HL-60 (cell line): ENCODE results near the gene SERPINE1.

Experiments
- DNase-seq, 2 experiments: peaks; one replicate each; pipeline ENCODE4 v3.0.0-alpha.2; 2010 to 2020; ENCODE audit warnings: low read depth in 1 of 2, low spot score in 1 of 2
- H3K27ac ChIP-seq: fragments of 250-450 bp; sonication (Bioruptor Pico); replicated peaks from 2 replicates; pipeline ENCODE4 v1.5.1; 2020; ENCODE audit warnings: mild to moderate bottlenecking, moderate library complexity
- H3K27me3 ChIP-seq: fragments of 250-450 bp; sonication (Bioruptor Pico); 2 replicates; pipeline ENCODE4 v1.5.1; 2021; ENCODE audit warnings: mild to moderate bottlenecking, moderate library complexity; ENCODE audit not compliant: insufficient read depth, poor library complexity, severe bottlenecking
- H3K4me3 ChIP-seq: replicated peaks from 2 replicates; pipeline ENCODE4 v1.5.1; 2011; ENCODE audit warnings: mild to moderate bottlenecking, control low read depth, low read length; ENCODE audit not compliant: insufficient read depth
- GABPA ChIP-seq: IDR thresholded peaks from 2 replicates; pipeline ENCODE4 v1.6.1; 2012; ENCODE audit warnings: low read depth
- POLR2AphosphoS5 ChIP-seq: IDR thresholded peaks from 2 replicates; pipeline ENCODE4 v1.6.1; 2012; ENCODE audit warnings: low read depth
- SPI1 ChIP-seq: IDR thresholded peaks from 2 replicates; pipeline ENCODE4 v1.6.1; 2012; ENCODE audit warnings: low read depth, mild to moderate bottlenecking, borderline replicate concordance
- TF ChIP-seq, protein P1 (sequence below): IDR thresholded peaks from 2 replicates; pipeline ENCODE4 v1.6.1; 2012; ENCODE audit warnings: low read depth; ENCODE audit not compliant: insufficient replicate concordance
- TF ChIP-seq, protein P2 (sequence below): IDR thresholded peaks from one replicate; pipeline ENCODE4 v1.5.1; 2011; ENCODE audit warnings: low read length, control low read depth, inconsistent platforms; ENCODE audit not compliant: insufficient read depth

The SERPINE1 gene

DNA sequence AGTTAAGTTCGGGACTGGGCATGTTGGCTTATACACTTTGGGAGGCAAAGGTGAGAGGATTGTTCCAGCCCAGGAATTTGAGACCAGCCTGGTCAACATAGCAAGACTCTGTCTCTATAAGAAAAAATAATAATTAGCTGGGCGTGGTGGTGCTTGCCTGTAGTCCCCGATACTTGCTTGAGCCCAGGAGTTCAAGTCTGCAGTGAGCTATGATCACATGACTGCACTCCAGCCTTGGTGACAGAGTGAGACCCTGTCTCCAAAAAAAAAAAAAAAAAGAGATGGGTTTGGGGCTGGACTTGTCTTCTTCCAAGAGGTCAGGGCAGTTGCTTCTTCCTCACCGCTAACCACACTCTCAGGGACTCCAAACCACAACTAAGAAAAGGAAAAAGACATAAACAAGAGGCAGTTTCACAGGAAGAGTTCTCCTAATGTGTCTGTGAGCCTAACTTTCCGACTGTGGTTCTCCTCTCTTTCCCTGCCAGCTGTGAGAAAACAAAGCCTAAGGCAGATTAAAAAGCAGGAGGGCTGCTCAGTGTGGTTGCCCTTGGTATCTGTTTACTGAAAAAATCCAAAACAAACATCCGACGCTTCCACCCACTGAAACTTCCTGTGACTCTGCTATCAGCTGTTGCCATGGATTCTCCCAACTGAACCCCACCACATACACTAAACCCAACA is 2.4 kb upstream of the SERPINE1 start:
- peak; percentile 47 to 48 for DNase-seq
- Histone ChIP-seq H3K27ac (peak overlapping the region; percentile 34), H3K27me3 (peaks cover 6% of the 10 kb centered on the region), H3K4me3 (no peak overlapping the region)
- no peak; the same call in 1 of the 2 replicates for TF ChIP-seq SPI1
- no peak for TF ChIP-seq GABPA
- TF ChIP-seq, protein P1, sequence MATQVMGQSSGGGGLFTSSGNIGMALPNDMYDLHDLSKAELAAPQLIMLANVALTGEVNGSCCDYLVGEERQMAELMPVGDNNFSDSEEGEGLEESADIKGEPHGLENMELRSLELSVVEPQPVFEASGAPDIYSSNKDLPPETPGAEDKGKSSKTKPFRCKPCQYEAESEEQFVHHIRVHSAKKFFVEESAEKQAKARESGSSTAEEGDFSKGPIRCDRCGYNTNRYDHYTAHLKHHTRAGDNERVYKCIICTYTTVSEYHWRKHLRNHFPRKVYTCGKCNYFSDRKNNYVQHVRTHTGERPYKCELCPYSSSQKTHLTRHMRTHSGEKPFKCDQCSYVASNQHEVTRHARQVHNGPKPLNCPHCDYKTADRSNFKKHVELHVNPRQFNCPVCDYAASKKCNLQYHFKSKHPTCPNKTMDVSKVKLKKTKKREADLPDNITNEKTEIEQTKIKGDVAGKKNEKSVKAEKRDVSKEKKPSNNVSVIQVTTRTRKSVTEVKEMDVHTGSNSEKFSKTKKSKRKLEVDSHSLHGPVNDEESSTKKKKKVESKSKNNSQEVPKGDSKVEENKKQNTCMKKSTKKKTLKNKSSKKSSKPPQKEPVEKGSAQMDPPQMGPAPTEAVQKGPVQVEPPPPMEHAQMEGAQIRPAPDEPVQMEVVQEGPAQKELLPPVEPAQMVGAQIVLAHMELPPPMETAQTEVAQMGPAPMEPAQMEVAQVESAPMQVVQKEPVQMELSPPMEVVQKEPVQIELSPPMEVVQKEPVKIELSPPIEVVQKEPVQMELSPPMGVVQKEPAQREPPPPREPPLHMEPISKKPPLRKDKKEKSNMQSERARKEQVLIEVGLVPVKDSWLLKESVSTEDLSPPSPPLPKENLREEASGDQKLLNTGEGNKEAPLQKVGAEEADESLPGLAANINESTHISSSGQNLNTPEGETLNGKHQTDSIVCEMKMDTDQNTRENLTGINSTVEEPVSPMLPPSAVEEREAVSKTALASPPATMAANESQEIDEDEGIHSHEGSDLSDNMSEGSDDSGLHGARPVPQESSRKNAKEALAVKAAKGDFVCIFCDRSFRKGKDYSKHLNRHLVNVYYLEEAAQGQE: no peak
- TF ChIP-seq POLR2AphosphoS5: no peak; the same call in 1 of the 2 replicates
- TF ChIP-seq, protein P2, sequence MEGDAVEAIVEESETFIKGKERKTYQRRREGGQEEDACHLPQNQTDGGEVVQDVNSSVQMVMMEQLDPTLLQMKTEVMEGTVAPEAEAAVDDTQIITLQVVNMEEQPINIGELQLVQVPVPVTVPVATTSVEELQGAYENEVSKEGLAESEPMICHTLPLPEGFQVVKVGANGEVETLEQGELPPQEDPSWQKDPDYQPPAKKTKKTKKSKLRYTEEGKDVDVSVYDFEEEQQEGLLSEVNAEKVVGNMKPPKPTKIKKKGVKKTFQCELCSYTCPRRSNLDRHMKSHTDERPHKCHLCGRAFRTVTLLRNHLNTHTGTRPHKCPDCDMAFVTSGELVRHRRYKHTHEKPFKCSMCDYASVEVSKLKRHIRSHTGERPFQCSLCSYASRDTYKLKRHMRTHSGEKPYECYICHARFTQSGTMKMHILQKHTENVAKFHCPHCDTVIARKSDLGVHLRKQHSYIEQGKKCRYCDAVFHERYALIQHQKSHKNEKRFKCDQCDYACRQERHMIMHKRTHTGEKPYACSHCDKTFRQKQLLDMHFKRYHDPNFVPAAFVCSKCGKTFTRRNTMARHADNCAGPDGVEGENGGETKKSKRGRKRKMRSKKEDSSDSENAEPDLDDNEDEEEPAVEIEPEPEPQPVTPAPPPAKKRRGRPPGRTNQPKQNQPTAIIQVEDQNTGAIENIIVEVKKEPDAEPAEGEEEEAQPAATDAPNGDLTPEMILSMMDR: no peak

GRCh38 chr7:101125989-101126650 is 784 bp upstream of the SERPINE1 start:
- TF ChIP-seq, protein P1: no peak
- TF ChIP-seq, protein P2: no peak
- no peak for TF ChIP-seq SPI1
- TF ChIP-seq GABPA: no peak
- no peak for TF ChIP-seq POLR2AphosphoS5
- H3K27me3 ChIP-seq: peaks cover 6% of the 10 kb centered on the region
- H3K27ac ChIP-seq: no peak overlapping the region
- H3K4me3 ChIP-seq: no peak overlapping the region
- DNase-seq: peak in 1 of 2 experiments; percentile 42

- Histone ChIP-seq H3K27me3 (peaks cover 3% of the 10 kb centered on the region), H3K27ac (no peak overlapping the region), H3K4me3 (no peak overlapping the region)
- DNase-seq: no peak
- no peak for TF ChIP-seq GABPA
- TF ChIP-seq, protein P2: no peak
- no peak for TF ChIP-seq POLR2AphosphoS5
- TF ChIP-seq, protein P1: no peak
These were observed 646 bp downstream of the SERPINE1 start for GRCh38 chr7:101127460-101128039.
